HUES48 (cell line): ENCODE data around the gene PLET1.

Source experiments
- H3K27ac ChIP-seq: one replicate; pipeline ENCODE4 v1.7.0; 2013; ENCODE audit warnings: low read depth, low read length, inconsistent platforms
- H3K27me3 ChIP-seq: 2 replicates; pipeline ENCODE4 v1.6.1; 2013; ENCODE audit warnings: mild to moderate bottlenecking, low read length; ENCODE audit not compliant: control insufficient read depth, insufficient read depth
- H3K36me3 ChIP-seq: 2 replicates; pipeline ENCODE4 v1.6.1; 2013; ENCODE audit warnings: low read length; ENCODE audit not compliant: control insufficient read depth, insufficient read depth
- H3K4me1 ChIP-seq: 2 replicates; pipeline ENCODE4 v1.6.1; 2013; ENCODE audit warnings: mild to moderate bottlenecking, low read length; ENCODE audit not compliant: control insufficient read depth, insufficient read depth
- H3K4me3 ChIP-seq: 2 replicates; pipeline ENCODE4 v1.5.1; 2013; ENCODE audit warnings: mild to moderate bottlenecking, low read depth, low read length
- H3K9ac ChIP-seq: 2 replicates; pipeline ENCODE4 v1.6.1; 2013; ENCODE audit warnings: mild to moderate bottlenecking, low read depth, low read length, moderate library complexity
- H3K9me3 ChIP-seq: 2 replicates; pipeline ENCODE4 v1.6.1; 2013; ENCODE audit warnings: low read length; ENCODE audit not compliant: control insufficient read depth, insufficient read depth

PLET1 gene

GRCh38 chr11:112269139-112269538, 8.5 kb upstream of the PLET1 start:
- no peaks in the 10 kb centered on the region for H3K36me3 ChIP-seq

GRCh38 chr11:112268406-112268805, 7.7 kb upstream of the PLET1 start:
- Histone ChIP-seq H3K27ac (no peak overlapping the region), H3K36me3 (no peaks in the 10 kb centered on the region), H3K9ac (no peak overlapping the region), H3K27me3 (no peaks in the 10 kb centered on the region), H3K9me3 (no peaks in the 10 kb centered on the region), H3K4me1 (peaks cover 5% of the 10 kb centered on the region), H3K4me3 (no peak overlapping the region)

More at GRCh38 chr11:112269139-112269538, 8.5 kb upstream of the PLET1 start:
- H3K9me3 ChIP-seq: no peaks in the 10 kb centered on the region
- peaks cover 5% of the 10 kb centered on the region for H3K4me1 ChIP-seq
- H3K27me3 ChIP-seq: no peaks in the 10 kb centered on the region
- no peak overlapping the region for H3K9ac ChIP-seq
- H3K4me3 ChIP-seq: no peak overlapping the region
- no peak overlapping the region for H3K27ac ChIP-seq

GRCh38 chr11:112267188-112267591, 6.5 kb upstream of the PLET1 start:
- no peaks in the 10 kb centered on the region for H3K27me3 ChIP-seq

GRCh38 chr11:112266410-112266778, 5.7 kb upstream of the PLET1 start:
- no peak overlapping the region for H3K4me3 ChIP-seq
- no peaks in the 10 kb centered on the region for H3K27me3 ChIP-seq
- H3K9me3 ChIP-seq: no peaks in the 10 kb centered on the region
- no peaks in the 10 kb centered on the region for H3K36me3 ChIP-seq
- H3K9ac ChIP-seq: no peak overlapping the region
- H3K27ac ChIP-seq: no peak overlapping the region
- peaks cover 5% of the 10 kb centered on the region for H3K4me1 ChIP-seq

More at GRCh38 chr11:112267188-112267591, 6.5 kb upstream of the PLET1 start:
- Histone ChIP-seq H3K27ac (no peak overlapping the region), H3K9me3 (no peaks in the 10 kb centered on the region), H3K4me3 (no peak overlapping the region), H3K4me1 (peaks cover 5% of the 10 kb centered on the region), H3K36me3 (no peaks in the 10 kb centered on the region), H3K9ac (no peak overlapping the region)

- peaks cover 3% of the 10 kb centered on the region for H3K4me1 ChIP-seq
- H3K9ac ChIP-seq: no peak overlapping the region
- no peaks in the 10 kb centered on the region for H3K36me3 ChIP-seq
- H3K4me3 ChIP-seq: no peak overlapping the region
- H3K9me3 ChIP-seq: no peaks in the 10 kb centered on the region
- H3K27ac ChIP-seq: no peak overlapping the region
- no peaks in the 10 kb centered on the region for H3K27me3 ChIP-seq
Measured at GRCh38 chr11:112265659-112266409, 5.2 kb upstream of the PLET1 start.

GRCh38 chr11:112255067-112255720, 5.5 kb downstream of the PLET1 start:
- no peak overlapping the region for H3K27ac ChIP-seq

GRCh38 chr11:112253605-112254242, 6.9 kb downstream of the PLET1 start:
- H3K9ac ChIP-seq: no peak overlapping the region
- no peaks in the 10 kb centered on the region for H3K4me1 ChIP-seq
- no peaks in the 10 kb centered on the region for H3K9me3 ChIP-seq
- H3K4me3 ChIP-seq: no peak overlapping the region
- no peak overlapping the region for H3K27ac ChIP-seq
- no peaks in the 10 kb centered on the region for H3K27me3 ChIP-seq
- H3K36me3 ChIP-seq: no peaks in the 10 kb centered on the region

More at GRCh38 chr11:112255067-112255720, 5.5 kb downstream of the PLET1 start:
- Histone ChIP-seq H3K9ac (no peak overlapping the region), H3K27me3 (no peaks in the 10 kb centered on the region), H3K9me3 (no peaks in the 10 kb centered on the region), H3K4me3 (no peak overlapping the region), H3K36me3 (no peaks in the 10 kb centered on the region), H3K4me1 (no peaks in the 10 kb centered on the region)

GRCh38 chr11:112249871-112250610, 10.6 kb downstream of the PLET1 start:
- H3K4me3 ChIP-seq: no peak overlapping the region
- H3K9ac ChIP-seq: no peak overlapping the region
- no peaks in the 10 kb centered on the region for H3K9me3 ChIP-seq
- H3K27ac ChIP-seq: no peak overlapping the region
- no peaks in the 10 kb centered on the region for H3K4me1 ChIP-seq
- H3K27me3 ChIP-seq: no peaks in the 10 kb centered on the region
- no peaks in the 10 kb centered on the region for H3K36me3 ChIP-seq

- no peak overlapping the region for H3K27ac ChIP-seq
- no peak overlapping the region for H3K4me3 ChIP-seq
- H3K9me3 ChIP-seq: peaks cover 11% of the 10 kb centered on the region
- no peaks in the 10 kb centered on the region for H3K36me3 ChIP-seq
- H3K9ac ChIP-seq: no peak overlapping the region
- H3K4me1 ChIP-seq: no peaks in the 10 kb centered on the region
- no peaks in the 10 kb centered on the region for H3K27me3 ChIP-seq
Measured at GRCh38 chr11:112248201-112248600, 12.5 kb downstream of the PLET1 start.

- Histone ChIP-seq H3K27me3 (no peaks in the 10 kb centered on the region), H3K4me3 (no peak overlapping the region), H3K9ac (no peak overlapping the region), H3K27ac (no peak overlapping the region), H3K36me3 (no peaks in the 10 kb centered on the region), H3K9me3 (peaks cover 12% of the 10 kb centered on the region), H3K4me1 (no peaks in the 10 kb centered on the region)
Measured at GRCh38 chr11:112247201-112247600, 13.5 kb downstream of the PLET1 start.
